OCI-LY3 (cell line): ENCODE results near the gene RASA4.
"Not testable (repeated sequence)": the region's sequence is repeated elsewhere in the genome, so short reads cannot be mapped to it uniquely, and the experiment has no call there.

ENCODE experiments used
- CTCF ChIP-seq: fragments of 200-600, 300-600 bp; sonication (generic); IDR thresholded peaks from 2 replicates; pipeline ENCODE4 v1.5.1; 2014; ENCODE audit warnings: antibody characterized with exemption, low read length, low read depth
- EZH2phosphoT487 ChIP-seq: fragments of 200-600 bp; shearing (Covaris generic); IDR thresholded peaks from 2 replicates; pipeline ENCODE4 v1.6.1; 2018; ENCODE audit warnings: antibody characterized with exemption, mixed run types, low read depth

GRCh38 chr7:102616507-102617125, at the start of gene RASA4:
- TF ChIP-seq CTCF, EZH2phosphoT487: not testable (repeated sequence)
